Neuron (in vitro differentiated cells): ENCODE results near the gene PRUNE1.
A peak's percentile ranks its signal among the peaks of the same experiment; 100 is the strongest.

Experiments used
- H2AFZ ChIP-seq: one replicate; pipeline ENCODE4 v1.6.1; 2013; ENCODE audit warnings: low read depth, mild to moderate bottlenecking, inconsistent platforms, low read length, moderate library complexity
- H3K27me3 ChIP-seq: one replicate; pipeline ENCODE4 v1.6.1; 2013; ENCODE audit warnings: low read length; ENCODE audit not compliant: insufficient read depth
- H3K36me3 ChIP-seq: one replicate; pipeline ENCODE4 v1.6.1; 2013; ENCODE audit warnings: low read length; ENCODE audit not compliant: insufficient read depth
- H3K4me1 ChIP-seq: one replicate; pipeline ENCODE4 v1.6.1; 2013; ENCODE audit warnings: low read length; ENCODE audit not compliant: insufficient read depth
- H3K4me3 ChIP-seq: 2 replicates; pipeline ENCODE4 v1.5.1; 2013; ENCODE audit warnings: mild to moderate bottlenecking, low read length, moderate library complexity
- H3K9me3 ChIP-seq: one replicate; pipeline ENCODE4 v1.6.1; 2013; ENCODE audit warnings: low read length

The PRUNE1 gene

GRCh38 chr1:150972417-150972940 lies 35.8 kb upstream of the PRUNE1 start:
- Histone ChIP-seq H3K4me1 (peaks cover 36% of the 10 kb centered on the region), H3K4me3 (peak overlapping the region; percentile 87), H3K27me3 (no peaks in the 10 kb centered on the region), H3K36me3 (peaks cover 15% of the 10 kb centered on the region), H2AFZ (no peak overlapping the region), H3K9me3 (no peaks in the 10 kb centered on the region)

- no peaks in the 10 kb centered on the region for H3K9me3 ChIP-seq
- no peaks in the 10 kb centered on the region for H3K27me3 ChIP-seq
- peaks cover 6% of the 10 kb centered on the region for H3K36me3 ChIP-seq
- peak overlapping the region; percentile 87 for H3K4me3 ChIP-seq
- no peak overlapping the region for H2AFZ ChIP-seq
- peaks cover 36% of the 10 kb centered on the region for H3K4me1 ChIP-seq
These were observed 34.9 kb upstream of the PRUNE1 start for GRCh38 chr1:150973258-150973835.

GRCh38 chr1:150973836-150974579 lies 34.2 kb upstream of the PRUNE1 start:
- peak overlapping the region; percentile 87 for H3K4me3 ChIP-seq
- H2AFZ ChIP-seq: no peak overlapping the region
- H3K27me3 ChIP-seq: no peaks in the 10 kb centered on the region
- no peaks in the 10 kb centered on the region for H3K36me3 ChIP-seq
- peaks cover 36% of the 10 kb centered on the region for H3K4me1 ChIP-seq
- H3K9me3 ChIP-seq: no peaks in the 10 kb centered on the region

- Histone ChIP-seq H3K4me1 (peaks cover 36% of the 10 kb centered on the region), H3K36me3 (no peaks in the 10 kb centered on the region), H2AFZ (no peak within 1 kb of the TSS), H3K27me3 (no peaks in the 10 kb centered on the region), H3K4me3 (peak within 1 kb of the TSS; percentile 87), H3K9me3 (no peaks in the 10 kb centered on the region)
These were observed 33.4 kb upstream of the PRUNE1 start, which contains the start of gene CERS2 for GRCh38 chr1:150974580-150975478. Gene CERS2 (minus strand): TSS chr1:150974835. CDS start chr1:150969090, 5,745 bp downstream.

- Histone ChIP-seq H3K36me3 (no peaks in the 10 kb centered on the region), H3K4me3 (no peak overlapping the region), H3K4me1 (peaks cover 25% of the 10 kb centered on the region), H2AFZ (no peak overlapping the region), H3K27me3 (no peaks in the 10 kb centered on the region), H3K9me3 (no peaks in the 10 kb centered on the region)
These were observed 31.8 kb upstream of the PRUNE1 start for GRCh38 chr1:150976401-150976821.

- Histone ChIP-seq H3K4me1 (peaks cover 18% of the 10 kb centered on the region), H3K4me3 (no peak overlapping the region), H3K36me3 (no peaks in the 10 kb centered on the region), H2AFZ (no peak overlapping the region), H3K9me3 (no peaks in the 10 kb centered on the region), H3K27me3 (no peaks in the 10 kb centered on the region)
These were observed 31.2 kb upstream of the PRUNE1 start for GRCh38 chr1:150976879-150977694.

- no peaks in the 10 kb centered on the region for H3K36me3 ChIP-seq
- no peak overlapping the region for H2AFZ ChIP-seq
- H3K4me3 ChIP-seq: no peak overlapping the region
- no peaks in the 10 kb centered on the region for H3K4me1 ChIP-seq
- no peaks in the 10 kb centered on the region for H3K9me3 ChIP-seq
- H3K27me3 ChIP-seq: no peaks in the 10 kb centered on the region
These were observed 28.9 kb upstream of the PRUNE1 start for GRCh38 chr1:150979092-150980056.

GRCh38 chr1:150981177-150981804 lies 27.0 kb upstream of the PRUNE1 start:
- Histone ChIP-seq H3K4me1 (no peaks in the 10 kb centered on the region), H3K36me3 (no peaks in the 10 kb centered on the region), H3K4me3 (no peak overlapping the region), H2AFZ (no peak overlapping the region), H3K27me3 (no peaks in the 10 kb centered on the region), H3K9me3 (no peaks in the 10 kb centered on the region)

- Histone ChIP-seq H3K4me1 (no peaks in the 10 kb centered on the region), H3K36me3 (no peaks in the 10 kb centered on the region), H3K27me3 (no peaks in the 10 kb centered on the region), H2AFZ (no peak within 1 kb of the TSS), H3K9me3 (no peaks in the 10 kb centered on the region), H3K4me3 (no peak within 1 kb of the TSS)
These were observed 26.2 kb upstream of the PRUNE1 start, which contains the start of gene ANXA9 for GRCh38 chr1:150981805-150982712. Gene ANXA9 (plus strand): TSS chr1:150982292. CDS start chr1:150983106, 814 bp downstream.

- no peaks in the 10 kb centered on the region for H3K27me3 ChIP-seq
- no peak overlapping the region for H3K4me3 ChIP-seq
- no peaks in the 10 kb centered on the region for H3K9me3 ChIP-seq
- H3K4me1 ChIP-seq: no peaks in the 10 kb centered on the region
- H3K36me3 ChIP-seq: no peaks in the 10 kb centered on the region
- H2AFZ ChIP-seq: no peak overlapping the region
These were observed 22.9 kb upstream of the PRUNE1 start for GRCh38 chr1:150985179-150985825.
